ENCODE data around the gene ATF6. TPM values are rescaled to one million over a fixed set of nuclear protein-coding genes. Genes with fewer than 3 reads are reported as not detected.

ATF6 gene
- total and polyA plus RNA-seq, 2 of the 8 experiments (the other 6 are each of a cell fraction or from before 2014, with no cell fraction given): 4.6 to 10.0 TPM

- no peak overlapping the region for H4K91ac ChIP-seq (replicated peaks; ENCODE audit: insufficient read length, low read length)
- no peak overlapping the region for H3K14ac ChIP-seq (ENCODE audit: insufficient read length)
- WGBS, 2 experiments (ENCODE audit: extremely low coverage in 1 of 2, insufficient coverage in 1 of 2, insufficient read length in 1 of 2, insufficient replicate concordance in 2 of 2, low coverage in 1 of 2, low lambda C conversion rate in 2 of 2, missing lambda C conversion rate in 1 of 2): 92% methylated on average over 2 of the region's 2 CpGs; no CpG with 5 or more reads in 1 of the 2 experiments
- H3K4me2 ChIP-seq (ENCODE audit: insufficient read depth in 1 of 2, low read depth in 2 of 2, low read length in 2 of 2): no peak overlapping the region
- H4K8ac ChIP-seq (ENCODE audit: extremely low read depth, insufficient read depth, low read length): no peak overlapping the region
- H2AK5ac ChIP-seq (ENCODE audit: low read depth, low read length): no peak overlapping the region
- H3K27me3 ChIP-seq (replicated peaks in 1 of 4; ENCODE audit: control insufficient read depth in 3 of 4, extremely low read depth in 1 of 4, insufficient read depth in 3 of 4, low read length in 3 of 4): no peaks in the 10 kb centered on the region
- ChIA-PET POLR2A (ENCODE audit: partially characterized antibody) (no interaction called here), CTCF (ENCODE audit: partially characterized antibody) (interaction anchor here (0.5 to 1.5 kb wide), 4 partner anchors 25 to 938 kb away, joined by 3 to 5 read pairs (median 3); no protein-coding TSS in a partner anchor)
- no peak overlapping the region for H2BK12ac ChIP-seq (ENCODE audit: low read depth, low read length)
- no peaks in the 10 kb centered on the region for H3K36me3 ChIP-seq (ENCODE audit: control insufficient read depth in 2 of 4, insufficient read depth in 4 of 4, low read length in 3 of 4)
- no peak for DNase-seq (ENCODE audit: low read depth in 1 of 2, low spot score in 2 of 2)
- no peak overlapping the region for H3K18ac ChIP-seq (ENCODE audit: extremely low read depth, low read length)
- no peak overlapping the region for H3K56ac ChIP-seq (replicated peaks; ENCODE audit: insufficient read length, low read depth, low read length)
- no peak overlapping the region for H2BK20ac ChIP-seq (ENCODE audit: low read length)
- no peaks in the 10 kb centered on the region for H3K79me2 ChIP-seq (ENCODE audit: control insufficient read depth in 1 of 2, insufficient read depth in 2 of 2, low read length in 2 of 2)
- H2BK5ac ChIP-seq (ENCODE audit: low read depth, low read length): no peak overlapping the region
- H3K4me3 ChIP-seq (ENCODE audit: extremely low read depth in 1 of 4, insufficient read depth in 2 of 4, low read depth in 3 of 4, low read length in 4 of 4): no peak overlapping the region
- FAIRE-seq: no peak
- no peak overlapping the region for H3K9ac ChIP-seq (replicated peaks in 1 of 4; ENCODE audit: extremely low read depth in 1 of 4, low read depth in 3 of 4, low read length in 3 of 4)
- H3K4ac ChIP-seq (replicated peaks; ENCODE audit: insufficient read length, low read depth, low read length): no peak overlapping the region
- no peaks in the 10 kb centered on the region for H3K23me2 ChIP-seq (ENCODE audit: low read depth, low read length)
- no peaks in the 10 kb centered on the region for H3K4me1 ChIP-seq (replicated peaks in 1 of 4; ENCODE audit: control insufficient read depth in 3 of 4, insufficient read depth in 4 of 4, low read length in 3 of 4)
- no peaks in the 10 kb centered on the region for H3K9me3 ChIP-seq (ENCODE audit: insufficient read depth in 2 of 2, low read depth in 1 of 2, low read length in 1 of 2)
- TF ChIP-seq TAF7 (optimal IDR thresholded peaks at IDR 0.05; ENCODE audit: borderline replicate concordance, low read depth, low read length) (no peak), TEAD4 (IDR thresholded peaks at IDR 0.05; ENCODE audit: low read depth, low read length) (no peak), E2F6 (IDR thresholded peaks at IDR 0.05) (no peak), JUND (IDR thresholded peaks at IDR 0.05; ENCODE audit: low read length) (no peak), EP300 (IDR thresholded peaks at IDR 0.05; ENCODE audit: borderline replicate concordance in 1 of 2, low read depth in 2 of 2, low read length in 2 of 2) (no peak), ATF3 (IDR thresholded peaks at IDR 0.05; ENCODE audit: insufficient read depth, low read depth, low read length) (no peak), EZH2 (IDR thresholded peaks at IDR 0.05; ENCODE audit: low read depth, low read length, severe bottlenecking) (no peak), ATF2 (IDR thresholded peaks at IDR 0.05; ENCODE audit: low read length) (no peak)
- H3K23ac ChIP-seq (ENCODE audit: insufficient read length): no peak overlapping the region
- H2BK15ac ChIP-seq (ENCODE audit: low read length): no peak overlapping the region
- no peak overlapping the region for H3K27ac ChIP-seq (ENCODE audit: low read depth, low read length)
- no peak overlapping the region for H2BK120ac ChIP-seq (replicated peaks; ENCODE audit: low read depth, low read length)
- H2AFZ ChIP-seq (ENCODE audit: low read length): no peak overlapping the region
- no peak overlapping the region for H4K5ac ChIP-seq (ENCODE audit: insufficient read length, low read depth, low read length)
- H4K20me1 ChIP-seq (replicated peaks in 1 of 2; ENCODE audit: control insufficient read depth in 1 of 2, insufficient read depth in 2 of 2, low read length in 2 of 2): peaks cover 0 to 3% of the 10 kb centered on the region in 2 experiments
- no peaks in the 10 kb centered on the region for H3K79me1 ChIP-seq (ENCODE audit: low read depth, low read length)
Observed at GRCh38 chr1:161884475-161884874, 118.4 kb downstream of the ATF6 start.

Measured in H1 (cell line).